AG10803 (cell line): ENCODE measurements around the gene NUP210L.
"Not testable (repeated sequence)": the region's sequence is repeated elsewhere in the genome, so short reads cannot be mapped to it uniquely, and the experiment has no call there.

ENCODE experiments used
- DNase-seq: peaks from one replicate; pipeline ENCODE4 v3.0.0; 2010; ENCODE audit warnings: low read depth
- H3K4me3 ChIP-seq: 2 replicates; pipeline ENCODE4 v1.5.1; 2011; ENCODE audit warnings: mild to moderate bottlenecking, low read length, control low read depth
- TF ChIP-seq, protein P1 (sequence below): conservative IDR thresholded peaks from 2 replicates; pipeline ENCODE4 v1.5.1; 2011; ENCODE audit warnings: mild to moderate bottlenecking, low read length, control low read depth, inconsistent platforms

The NUP210L gene

GRCh38 chr1:154006136-154006535 is 148.7 kb downstream of the NUP210L start:
- no peak overlapping the region for H3K4me3 ChIP-seq
- DNase-seq = no peak
- TF ChIP-seq, protein P1, sequence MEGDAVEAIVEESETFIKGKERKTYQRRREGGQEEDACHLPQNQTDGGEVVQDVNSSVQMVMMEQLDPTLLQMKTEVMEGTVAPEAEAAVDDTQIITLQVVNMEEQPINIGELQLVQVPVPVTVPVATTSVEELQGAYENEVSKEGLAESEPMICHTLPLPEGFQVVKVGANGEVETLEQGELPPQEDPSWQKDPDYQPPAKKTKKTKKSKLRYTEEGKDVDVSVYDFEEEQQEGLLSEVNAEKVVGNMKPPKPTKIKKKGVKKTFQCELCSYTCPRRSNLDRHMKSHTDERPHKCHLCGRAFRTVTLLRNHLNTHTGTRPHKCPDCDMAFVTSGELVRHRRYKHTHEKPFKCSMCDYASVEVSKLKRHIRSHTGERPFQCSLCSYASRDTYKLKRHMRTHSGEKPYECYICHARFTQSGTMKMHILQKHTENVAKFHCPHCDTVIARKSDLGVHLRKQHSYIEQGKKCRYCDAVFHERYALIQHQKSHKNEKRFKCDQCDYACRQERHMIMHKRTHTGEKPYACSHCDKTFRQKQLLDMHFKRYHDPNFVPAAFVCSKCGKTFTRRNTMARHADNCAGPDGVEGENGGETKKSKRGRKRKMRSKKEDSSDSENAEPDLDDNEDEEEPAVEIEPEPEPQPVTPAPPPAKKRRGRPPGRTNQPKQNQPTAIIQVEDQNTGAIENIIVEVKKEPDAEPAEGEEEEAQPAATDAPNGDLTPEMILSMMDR = no peak

- no peak for DNase-seq
- no peak overlapping the region for H3K4me3 ChIP-seq
- TF ChIP-seq, protein P1 = no peak
Measured at GRCh38 chr1:154000420-154000819, 154.5 kb downstream of the NUP210L start.

DNA sequence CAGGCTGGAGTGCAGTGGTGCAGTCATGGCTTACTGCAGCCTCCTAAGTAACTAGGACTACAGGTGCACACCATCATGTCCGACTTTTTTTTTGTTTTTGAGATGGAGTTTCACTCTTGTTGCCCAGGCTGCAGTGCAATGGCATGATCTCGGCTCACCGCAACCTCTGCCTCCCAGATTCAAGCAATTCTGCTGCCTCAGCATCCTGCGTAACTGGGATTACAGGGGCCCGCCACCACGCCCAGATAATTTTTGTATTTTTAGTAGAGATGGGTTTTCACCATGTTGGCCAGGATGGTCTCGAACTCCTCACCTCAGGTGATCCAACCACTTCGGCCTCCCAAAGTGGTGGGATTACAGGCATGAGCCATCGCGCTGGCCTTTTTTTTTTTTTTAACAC is 158.0 kb downstream of the NUP210L start:
- DNase-seq = not testable (repeated sequence)

DNA sequence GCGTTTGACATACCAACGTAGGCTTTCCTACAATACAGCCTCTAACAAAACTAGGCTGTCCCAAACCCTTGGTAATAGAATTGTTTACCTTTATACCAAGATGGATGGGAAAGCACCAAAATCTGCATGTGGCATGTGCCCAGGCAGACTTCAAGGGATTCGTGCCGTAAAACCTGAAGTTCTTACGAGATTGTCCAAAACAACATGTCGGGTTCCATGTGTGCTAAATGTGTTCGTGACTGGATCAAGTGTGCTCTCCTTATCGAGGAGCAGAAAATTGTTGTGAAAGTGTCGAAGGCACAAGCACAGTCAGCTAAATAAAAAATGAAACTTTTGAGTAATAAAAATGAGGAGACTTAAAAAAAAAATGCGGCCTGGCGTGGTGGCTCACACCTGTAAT is 159.2 kb downstream of the NUP210L start:
- no peak overlapping the region for H3K4me3 ChIP-seq
- TF ChIP-seq, protein P1 = no peak
- DNase-seq = no peak

More for the DNA sequence above, 158.0 kb downstream of the NUP210L start:
- not testable (repeated sequence) for H3K4me3 ChIP-seq

GRCh38 chr1:153995202-153995601 is 159.7 kb downstream of the NUP210L start:
- H3K4me3 ChIP-seq = no peak overlapping the region
- TF ChIP-seq, protein P1 = no peak
- DNase-seq = no peak

- TF ChIP-seq, protein P1 = no peak
- DNase-seq = no peak
- peak overlapping the region; percentile 98 for H3K4me3 ChIP-seq
Measured at GRCh38 chr1:153991806-153992205, 163.1 kb downstream of the NUP210L start.

DNA sequence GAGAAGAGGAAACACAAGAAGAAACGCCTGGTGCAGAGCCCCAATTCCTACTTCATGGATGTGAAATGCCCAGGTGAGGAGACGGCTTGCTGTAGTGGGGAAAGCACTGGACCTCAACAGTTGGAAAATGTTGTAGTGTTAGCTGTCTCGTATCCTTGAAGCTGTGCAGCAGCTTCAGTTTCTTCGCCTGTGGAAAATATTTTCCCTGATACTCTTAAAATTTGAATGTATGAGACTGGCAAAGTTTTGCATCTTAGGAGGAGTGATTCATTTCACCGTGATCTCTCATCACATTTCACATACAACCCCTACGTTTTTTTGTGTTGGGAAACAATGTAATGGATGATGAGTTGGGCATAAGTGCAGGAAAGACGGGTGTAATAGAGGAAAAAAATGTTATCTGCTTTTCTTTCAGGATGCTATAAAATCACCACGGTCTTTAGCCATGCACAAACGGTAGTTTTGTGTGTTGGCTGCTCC is 163.7 kb downstream of the NUP210L start:
- H3K4me3 ChIP-seq = peak overlapping the region; percentile 98
- DNase-seq = no peak
- TF ChIP-seq, protein P1 = no peak
